Cardiac fibroblast (primary cell): ENCODE measurements around the gene DISP3.

ENCODE experiments used
- DNase-seq, 2 donors: peaks; one replicate each; pipeline versions ENCODE4 v3.0.0 to v3.0.0-alpha.2; 2010; ENCODE audit warnings: low read depth in 2 of 2
- H3K4me3 ChIP-seq, 2 donors: replicated peaks in 1 of 2; 1 replicate in 1 of 2; 2 replicates in 1 of 2; pipeline ENCODE4 v1.5.1; 2011; ENCODE audit warnings: low read depth in 2 of 2, low read length in 2 of 2, mild to moderate bottlenecking in 2 of 2, moderate library complexity in 1 of 2
- CTCF ChIP-seq: IDR thresholded peaks from one replicate; pipeline ENCODE4 v1.5.1; 2011; ENCODE audit warnings: low read depth, mild to moderate bottlenecking, low read length, inconsistent platforms

Gene DISP3

GRCh38 chr1:11526071-11526895 is 47.3 kb downstream of the DISP3 start:
- no peak overlapping the region for H3K4me3 ChIP-seq
- no peak for DNase-seq
- TF ChIP-seq CTCF = no peak

GRCh38 chr1:11527541-11528452 is 48.8 kb downstream of the DISP3 start:
- TF ChIP-seq CTCF = no peak
- no peak overlapping the region for H3K4me3 ChIP-seq
- no peak for DNase-seq

DNA sequence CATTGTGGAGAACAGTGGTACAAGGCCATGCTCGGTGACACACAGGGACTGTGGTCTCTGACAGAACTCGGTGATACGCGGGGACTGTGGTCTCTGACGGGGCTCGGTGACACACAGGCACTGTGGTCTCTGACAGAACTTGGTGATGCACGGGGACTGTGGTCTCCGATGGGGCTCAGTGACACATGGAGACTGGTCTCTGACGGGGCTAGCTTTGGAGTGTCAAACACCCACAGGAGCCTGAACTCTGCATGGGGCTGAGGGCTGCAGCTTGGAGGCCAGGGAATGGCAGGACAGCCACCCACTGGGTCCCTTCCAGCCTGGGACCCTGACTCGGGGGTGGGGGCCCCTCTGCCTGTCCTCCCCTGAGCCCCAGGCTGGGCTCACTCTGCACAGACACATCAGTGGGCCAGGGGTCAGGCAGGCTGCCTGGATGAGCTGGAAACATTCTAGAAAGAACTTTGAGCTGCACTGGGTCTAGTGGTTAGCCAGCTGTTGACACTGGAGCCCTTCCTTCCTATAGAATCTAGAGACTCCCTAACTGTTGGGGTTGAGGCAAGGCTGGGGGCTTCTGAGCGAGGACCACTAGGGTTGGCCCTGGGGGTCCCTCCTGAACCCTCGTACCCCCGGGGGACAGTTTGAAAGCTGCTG is 49.8 kb downstream of the DISP3 start:
- no peak for DNase-seq
- no peak for TF ChIP-seq CTCF
- H3K4me3 ChIP-seq = no peak overlapping the region

GRCh38 chr1:11529330-11529729 is 50.4 kb downstream of the DISP3 start:
- DNase-seq = no peak
- no peak overlapping the region for H3K4me3 ChIP-seq
- TF ChIP-seq CTCF = no peak

DNA sequence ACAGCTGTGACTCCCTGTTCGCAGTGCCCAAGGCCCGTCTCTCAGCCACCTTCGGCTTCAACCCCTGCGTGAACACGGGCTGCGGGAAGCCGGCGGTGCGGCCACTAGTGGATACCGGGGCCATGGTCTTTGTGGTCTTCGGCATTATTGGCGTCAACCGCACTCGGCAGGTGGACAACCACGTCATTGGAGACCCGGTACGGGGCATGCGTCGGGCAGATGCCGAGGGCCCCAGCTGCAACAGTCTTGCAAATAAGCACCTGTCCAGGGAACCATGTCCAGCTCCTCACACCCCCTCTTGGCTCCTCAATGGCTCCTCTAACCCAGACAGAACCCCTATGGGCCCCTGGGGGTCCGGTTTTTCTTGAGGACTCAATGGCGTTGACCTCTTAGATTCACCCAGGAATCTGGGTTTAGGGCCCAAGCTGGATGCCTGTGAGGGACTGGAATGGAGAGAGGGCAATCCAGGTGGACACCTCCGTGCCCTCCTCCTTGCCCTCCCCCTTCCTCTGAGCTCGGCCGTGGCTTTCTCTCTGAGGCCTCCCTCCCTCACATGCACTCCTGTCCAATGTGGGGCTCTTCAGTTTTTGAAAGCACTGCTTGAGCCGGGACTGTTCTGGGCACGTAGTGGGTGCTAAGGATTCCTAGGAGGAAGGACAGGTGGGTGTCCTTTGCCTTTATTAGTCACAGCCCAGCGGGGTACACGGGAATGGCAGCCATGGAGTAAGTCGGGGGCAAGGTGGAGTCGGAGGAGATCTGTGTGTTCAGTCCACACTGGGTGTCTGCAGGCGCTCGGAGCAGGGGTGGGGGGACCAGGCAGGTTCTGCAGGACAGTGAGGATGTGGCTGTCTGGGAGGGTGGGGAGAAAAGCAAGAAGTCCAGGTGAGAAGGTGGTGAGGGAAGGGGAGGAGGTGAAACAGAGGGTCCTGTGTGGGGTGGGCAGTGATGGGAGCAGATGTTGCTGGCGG is 51.1 kb downstream of the DISP3 start:
- TF ChIP-seq CTCF = no peak
- H3K4me3 ChIP-seq = no peak overlapping the region
- no peak for DNase-seq
